Tibial nerve (tissue), 4 donors: Measurements from ENCODE around the gene CX3CR1. TPM values are rescaled to one million over a fixed set of nuclear protein-coding genes. Genes with fewer than 3 reads are reported as not detected.
A peak's percentile ranks its signal among the peaks of the same experiment; 100 is the strongest.

Experiments used
- DNase-seq, 2 donors: peaks; one replicate each; pipeline ENCODE4 v3.0.0-alpha.2; 2019; ENCODE audit warnings: low spot score in 2 of 2
- H3K27ac ChIP-seq, 4 donors: fragments of 200-600 bp; sonication (generic) in 3 of 4; one replicate each; pipeline ENCODE4 v1.5.1; 2017 to 2019; ENCODE audit warnings: mild to moderate bottlenecking in 1 of 4
- H3K27me3 ChIP-seq, 2 donors: fragments of 200-600 bp; sonication (generic) in 1 of 2; one replicate each; pipeline versions ENCODE4 v1.5.1 to v1.6.0; 2017 to 2019
- H3K36me3 ChIP-seq, 3 donors: fragments of 200-600 bp; sonication (generic); one replicate each; pipeline ENCODE4 v1.5.1; 2018 to 2019
- H3K4me1 ChIP-seq, 4 donors: fragments of 200-600 bp; sonication (generic) in 3 of 4; one replicate each; pipeline ENCODE4 v1.5.1; 2017 to 2019
- H3K4me3 ChIP-seq, 4 donors: fragments of 200-600 bp; sonication (generic) in 3 of 4; one replicate each; pipeline ENCODE4 v1.5.1; 2017 to 2019; ENCODE audit warnings: mild to moderate bottlenecking in 1 of 4, moderate library complexity in 1 of 4
- H3K9me3 ChIP-seq, 4 donors: fragments of 200-600 bp; sonication (generic) in 3 of 4; one replicate each; pipeline ENCODE4 v1.5.1; 2017 to 2019
- EP300 ChIP-seq, 2 donors: sonication (generic); formaldehyde crosslinking; IDR thresholded peaks; one replicate each; pipeline ENCODE4 v1.6.1; 2017; ENCODE audit warnings: antibody characterized with exemption in 2 of 2, mild to moderate bottlenecking in 1 of 2
- POLR2A ChIP-seq, 2 donors: fragments of 450-650 bp; IDR thresholded peaks; one replicate each; pipeline ENCODE4 v1.6.1; 2017; ENCODE audit warnings: antibody characterized with exemption in 2 of 2, mild to moderate bottlenecking in 2 of 2, moderate library complexity in 2 of 2
- WGBS, 2 donors: methylation state at CpG; one replicate each; pipeline ENCODE4 v1.1.5; 2018; 5-methylcytosine and 5-hydroxymethylcytosine counted together
- total RNA-seq, 4 donors: library from RNA; depleted of rRNA; stranded (reverse); fragments of >200 nt; gene quantifications; one replicate each; pipeline ENCODE4 v1.1.0, GENCODE V29; 2016
- TF ChIP-seq, protein P1 (sequence below), 5 experiments: fragments of 200-600 bp in 3 of 5; fragments of 450-650 bp in 2 of 5; sonication (generic) in 3 of 5; IDR thresholded peaks; one replicate each; pipeline ENCODE4 v1.5.1; 2016 to 2019; ENCODE audit warnings: antibody characterized with exemption in 5 of 5, mild to moderate bottlenecking in 3 of 5, moderate library complexity in 2 of 5

CX3CR1 gene
- total RNA-seq, 4 donors from 2014 or later: 2.2 to 4.4 (median 3.1) TPM; not detected in 1

DNA sequence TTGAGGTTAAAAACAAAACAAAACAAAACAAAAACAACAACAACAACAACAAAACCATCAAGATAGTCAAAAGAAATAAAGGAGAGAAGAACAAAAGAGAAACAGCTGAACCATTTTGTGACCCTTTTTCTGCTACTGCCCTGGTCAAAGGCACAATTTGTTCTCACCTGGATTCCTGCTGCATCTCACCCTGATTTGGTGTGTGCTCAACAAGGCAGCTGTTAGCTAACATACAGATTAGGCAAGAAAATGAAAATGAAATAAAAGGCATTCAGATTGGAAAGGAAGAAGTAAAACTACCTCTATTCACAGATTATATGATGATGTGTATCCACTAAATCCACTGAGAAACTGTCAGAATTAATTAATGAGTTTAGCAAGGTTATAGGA is 58.7 kb downstream of the CX3CR1 start:
- no peak for DNase-seq
- Histone ChIP-seq H3K9me3 (no peaks in the 10 kb centered on the region), H3K36me3 (no peaks in the 10 kb centered on the region), H3K27ac (no peak overlapping the region), H3K4me1 (no peaks in the 10 kb centered on the region), H3K4me3 (no peak overlapping the region), H3K27me3 (no peaks in the 10 kb centered on the region)
- TF ChIP-seq POLR2A (IDR thresholded peaks at IDR 0.05) (no peak), EP300 (IDR thresholded peaks at IDR 0.05) (no peak)
- TF ChIP-seq, protein P1, sequence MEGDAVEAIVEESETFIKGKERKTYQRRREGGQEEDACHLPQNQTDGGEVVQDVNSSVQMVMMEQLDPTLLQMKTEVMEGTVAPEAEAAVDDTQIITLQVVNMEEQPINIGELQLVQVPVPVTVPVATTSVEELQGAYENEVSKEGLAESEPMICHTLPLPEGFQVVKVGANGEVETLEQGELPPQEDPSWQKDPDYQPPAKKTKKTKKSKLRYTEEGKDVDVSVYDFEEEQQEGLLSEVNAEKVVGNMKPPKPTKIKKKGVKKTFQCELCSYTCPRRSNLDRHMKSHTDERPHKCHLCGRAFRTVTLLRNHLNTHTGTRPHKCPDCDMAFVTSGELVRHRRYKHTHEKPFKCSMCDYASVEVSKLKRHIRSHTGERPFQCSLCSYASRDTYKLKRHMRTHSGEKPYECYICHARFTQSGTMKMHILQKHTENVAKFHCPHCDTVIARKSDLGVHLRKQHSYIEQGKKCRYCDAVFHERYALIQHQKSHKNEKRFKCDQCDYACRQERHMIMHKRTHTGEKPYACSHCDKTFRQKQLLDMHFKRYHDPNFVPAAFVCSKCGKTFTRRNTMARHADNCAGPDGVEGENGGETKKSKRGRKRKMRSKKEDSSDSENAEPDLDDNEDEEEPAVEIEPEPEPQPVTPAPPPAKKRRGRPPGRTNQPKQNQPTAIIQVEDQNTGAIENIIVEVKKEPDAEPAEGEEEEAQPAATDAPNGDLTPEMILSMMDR (IDR thresholded peaks at IDR 0.05): no peak

DNA sequence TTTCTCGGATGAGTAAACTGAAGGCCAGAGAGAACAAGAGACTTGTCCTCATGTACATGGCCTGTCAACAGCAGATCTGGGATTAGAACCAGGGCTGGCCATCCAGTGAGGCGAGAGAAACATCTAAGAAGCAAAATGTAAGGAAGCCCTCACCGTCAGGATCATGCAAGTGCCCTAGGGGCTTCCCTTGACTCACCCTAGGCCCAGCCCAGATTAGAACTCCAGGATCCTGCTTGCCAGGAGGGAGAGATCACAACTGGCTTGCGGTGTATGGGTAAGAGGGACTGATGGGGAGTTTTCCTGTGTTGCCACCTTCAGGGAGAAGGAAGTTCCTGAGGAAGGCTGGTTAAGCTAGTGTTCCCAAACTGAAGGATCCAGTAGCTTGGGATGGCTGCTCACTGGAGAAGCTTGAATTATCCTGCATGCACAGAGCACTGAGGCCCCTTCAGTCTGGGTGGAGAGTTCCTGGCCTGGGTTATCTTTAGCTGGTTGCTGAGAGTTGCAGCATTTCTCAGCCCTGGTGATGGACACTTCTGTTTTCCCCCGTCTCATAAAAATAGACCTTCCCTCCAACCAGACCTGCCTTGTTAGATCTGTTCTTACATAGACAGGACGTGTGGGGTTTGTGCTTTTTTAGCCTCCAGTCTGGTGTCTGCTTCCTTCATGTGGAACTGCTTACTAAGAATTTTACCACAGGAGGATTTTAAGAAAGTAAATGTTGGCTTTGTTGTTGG is 59.3 kb downstream of the CX3CR1 start:
- Histone ChIP-seq H3K27ac (no peak overlapping the region), H3K36me3 (no peaks in the 10 kb centered on the region), H3K4me3 (no peak overlapping the region), H3K27me3 (no peaks in the 10 kb centered on the region), H3K9me3 (no peaks in the 10 kb centered on the region), H3K4me1 (no peaks in the 10 kb centered on the region)
- WGBS, 2 donors: 60 to 62% methylated on average over 6 of the region's 6 CpGs
- TF ChIP-seq, protein P1 (IDR thresholded peaks at IDR 0.05): no peak
- TF ChIP-seq POLR2A (IDR thresholded peaks at IDR 0.05): no peak
- no peak for TF ChIP-seq EP300 (IDR thresholded peaks at IDR 0.05)
- DNase-seq: no peak

DNA sequence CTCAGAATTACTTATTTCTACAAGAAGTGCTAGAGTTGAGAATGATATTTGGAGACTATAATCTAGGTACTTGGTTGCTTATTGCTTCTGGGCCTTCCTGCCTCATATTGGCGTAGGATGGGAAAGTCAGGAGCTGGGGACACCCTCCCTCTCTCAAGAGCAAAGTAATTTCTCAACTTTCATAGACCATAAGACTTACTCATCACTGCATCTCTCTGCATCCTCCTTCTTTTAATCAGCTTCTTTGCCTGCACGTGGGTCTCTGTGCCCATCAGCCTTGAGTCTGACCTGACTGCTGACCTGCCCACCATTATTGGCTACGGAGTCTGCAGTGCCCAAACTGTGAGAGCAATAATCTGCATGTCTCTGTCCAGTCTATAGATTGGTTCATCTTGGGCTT is 60.1 kb downstream of the CX3CR1 start:
- WGBS, 2 donors: 87% methylated on average over 3 of the region's 3 CpGs
- Histone ChIP-seq H3K27me3 (no peaks in the 10 kb centered on the region), H3K4me1 (no peaks in the 10 kb centered on the region), H3K36me3 (no peaks in the 10 kb centered on the region), H3K9me3 (no peaks in the 10 kb centered on the region), H3K4me3 (no peak overlapping the region), H3K27ac (no peak overlapping the region)
- no peak for DNase-seq
- TF ChIP-seq POLR2A (IDR thresholded peaks at IDR 0.05) (no peak), EP300 (IDR thresholded peaks at IDR 0.05) (no peak)
- TF ChIP-seq, protein P1 (IDR thresholded peaks at IDR 0.05): no peak

DNA sequence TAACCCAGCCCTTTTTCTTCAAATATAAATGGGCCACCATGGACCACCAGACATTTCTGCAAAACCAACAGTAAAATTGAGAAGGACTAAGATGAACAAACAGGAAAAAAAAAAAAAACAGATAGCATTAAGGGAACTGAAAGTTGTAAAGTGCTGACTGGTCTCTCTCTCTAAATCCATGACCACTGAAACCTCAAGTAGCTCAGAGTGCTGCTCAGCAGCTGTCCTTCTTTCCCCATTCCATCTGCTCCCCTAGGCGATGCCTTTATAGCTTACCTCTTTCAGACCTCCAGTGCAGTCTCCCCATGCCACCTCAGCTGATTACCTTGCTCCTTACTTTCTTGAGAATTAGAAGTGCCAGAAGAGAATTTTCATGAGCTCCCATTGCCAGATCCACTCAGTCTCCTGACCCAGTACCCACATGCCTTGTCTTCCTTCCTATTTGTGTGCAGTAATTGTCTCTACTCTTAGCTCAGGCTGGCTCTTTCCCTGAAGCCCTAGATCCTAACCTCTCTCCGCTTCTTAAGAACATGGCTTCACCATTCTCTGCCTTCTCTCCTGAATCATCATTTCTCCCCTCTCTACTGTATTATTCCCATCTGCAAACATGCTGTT is 63.6 kb downstream of the CX3CR1 start:
- WGBS, 2 donors: 71 to 77% methylated on average over 2 of the region's 2 CpGs
- H3K27ac ChIP-seq: no peak overlapping the region
- no peaks in the 10 kb centered on the region for H3K9me3 ChIP-seq
- no peaks in the 10 kb centered on the region for H3K27me3 ChIP-seq
- no peaks in the 10 kb centered on the region for H3K36me3 ChIP-seq
- no peak overlapping the region for H3K4me3 ChIP-seq
- DNase-seq: no peak
- H3K4me1 ChIP-seq: no peaks in the 10 kb centered on the region
- TF ChIP-seq POLR2A (IDR thresholded peaks at IDR 0.05): no peak
- TF ChIP-seq, protein P1 (IDR thresholded peaks at IDR 0.05): no peak
- peak in 1 of 2 donors; percentile 50 for TF ChIP-seq EP300 (IDR thresholded peaks at IDR 0.05)

DNA sequence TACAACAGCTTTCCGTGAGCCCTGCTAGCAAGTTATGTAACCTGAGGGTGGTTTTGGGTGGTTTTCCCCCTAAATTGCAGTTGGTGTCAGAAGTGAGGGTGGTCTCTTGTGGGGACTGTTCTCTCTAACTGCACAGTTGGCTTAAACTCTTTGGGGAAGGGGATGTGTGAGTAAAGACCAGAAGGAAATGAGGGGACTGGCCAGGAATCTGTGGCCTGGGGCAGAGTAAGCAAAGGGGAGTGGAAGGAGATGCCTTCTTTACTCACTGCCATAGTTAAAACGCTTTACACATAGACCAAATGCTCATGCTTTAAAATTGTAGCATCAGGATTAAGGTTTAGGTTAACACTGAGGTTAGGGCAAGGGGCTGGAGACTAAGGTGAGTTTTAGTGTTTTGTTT is 66.2 kb downstream of the CX3CR1 start:
- peaks cover 0 to 5% (median 0%) of the 10 kb centered on the region in 4 donors for H3K9me3 ChIP-seq
- no peak for DNase-seq
- no peaks in the 10 kb centered on the region for H3K27me3 ChIP-seq
- no peaks in the 10 kb centered on the region for H3K4me1 ChIP-seq
- no peak overlapping the region for H3K4me3 ChIP-seq
- no peak overlapping the region for H3K27ac ChIP-seq
- TF ChIP-seq EP300 (IDR thresholded peaks at IDR 0.05) (no peak), POLR2A (IDR thresholded peaks at IDR 0.05) (no peak)
- TF ChIP-seq, protein P1 (IDR thresholded peaks at IDR 0.05): no peak
- H3K36me3 ChIP-seq: no peaks in the 10 kb centered on the region
- WGBS, 2 donors: 52 to 59% methylated on average over 2 of the region's 2 CpGs
